ENCODE results near the gene AZIN2.
"Not testable (repeated sequence)": the region's sequence is repeated elsewhere in the genome, so short reads cannot be mapped to it uniquely, and the experiment has no call there.

Gene AZIN2

GRCh38 chr1:33060579-33061083 is 20.3 kb upstream of the AZIN2 start:
- no peak for DNase-seq

- DNase-seq = no peak
These were observed 19.1 kb upstream of the AZIN2 start for GRCh38 chr1:33061834-33062233.

DNA sequence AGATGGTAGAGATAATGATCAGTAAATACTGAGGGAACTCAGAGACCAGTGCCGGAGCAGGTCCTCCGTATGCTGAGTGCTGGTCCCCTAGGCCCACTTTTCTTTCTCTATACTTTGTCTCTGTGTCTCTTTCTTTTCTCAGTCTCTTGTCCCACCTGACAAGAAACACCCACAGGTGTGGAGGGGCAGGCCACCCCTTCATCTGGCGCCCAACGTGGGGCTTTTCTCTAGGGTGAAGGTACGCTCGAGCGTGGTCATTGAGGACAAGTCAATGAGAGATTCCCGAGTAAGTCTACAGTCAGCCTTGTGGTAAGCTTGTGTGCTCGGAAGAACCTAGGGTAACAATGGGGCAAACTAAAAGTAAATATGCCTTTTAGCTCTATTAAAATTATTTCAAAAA is 16.7 kb upstream of the AZIN2 start:
- not testable (repeated sequence) for DNase-seq

- no peak for DNase-seq
These were observed 15.7 kb upstream of the AZIN2 start for GRCh38 chr1:33065301-33065700.

DNA sequence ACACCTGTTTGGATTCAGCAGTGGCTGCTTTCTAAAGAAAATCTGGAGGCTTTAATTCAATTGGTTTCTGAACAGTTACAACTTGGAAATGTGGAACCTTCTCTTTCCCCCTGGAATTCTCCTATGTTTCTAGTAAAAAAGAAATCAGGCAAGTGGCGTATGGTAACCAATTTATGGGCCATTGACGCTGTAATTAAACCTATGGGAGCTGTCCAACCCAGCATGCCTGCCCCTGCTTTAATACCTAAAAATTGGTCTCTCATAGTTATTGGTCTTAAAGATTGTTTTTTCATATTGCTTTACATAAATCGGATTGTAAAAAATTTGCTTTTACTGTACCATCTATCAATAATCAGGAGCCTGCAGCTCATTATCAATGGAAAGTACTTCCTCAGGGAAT is 14.5 kb upstream of the AZIN2 start:
- DNase-seq = not testable (repeated sequence)

GRCh38 chr1:33068108-33068507 is 12.8 kb upstream of the AZIN2 start:
- DNase-seq = not testable (repeated sequence)

DNA sequence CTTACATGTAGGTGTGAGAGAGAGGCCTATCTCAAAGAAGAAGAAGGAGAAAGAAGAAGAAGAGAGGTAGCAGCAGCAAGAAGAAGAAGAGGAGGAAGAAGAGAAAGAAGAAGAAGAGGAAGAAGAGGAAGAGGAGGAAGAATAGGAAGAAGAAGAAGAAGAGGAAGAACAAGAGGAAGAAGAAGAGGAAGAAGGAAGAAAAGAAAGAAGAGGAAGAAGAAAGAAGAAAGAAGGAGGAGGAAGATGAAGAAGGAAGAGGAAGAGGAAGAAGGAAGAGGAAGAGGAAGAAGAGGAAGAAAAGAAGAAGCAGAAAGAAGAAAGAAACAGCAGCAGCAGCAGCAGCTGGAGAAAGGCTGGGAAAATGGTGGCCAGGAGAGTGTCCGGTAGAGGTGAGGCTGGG is 10.3 kb upstream of the AZIN2 start:
- no peak for DNase-seq

DNA sequence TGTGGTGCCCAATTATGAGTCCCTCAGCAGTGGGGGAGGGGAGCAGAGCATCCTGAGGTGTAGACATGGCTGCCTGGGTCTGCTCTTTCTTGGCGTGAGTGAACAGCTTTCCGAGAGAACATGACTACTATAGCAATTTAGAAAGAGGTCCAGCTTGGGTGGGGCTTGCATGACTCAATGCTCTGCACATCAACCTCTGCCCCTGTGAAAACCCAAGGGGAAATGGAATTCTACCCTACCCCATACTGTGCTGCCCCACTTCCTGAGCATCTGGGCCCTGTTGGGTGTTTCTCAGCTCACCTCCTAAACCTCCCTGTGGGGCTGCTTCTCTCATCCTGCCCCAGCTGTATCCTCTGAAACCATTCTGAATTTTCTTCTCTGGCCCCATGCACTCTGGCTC is 8.2 kb upstream of the AZIN2 start:
- no peak for DNase-seq

GRCh38 chr1:33074193-33074945 is 6.6 kb upstream of the AZIN2 start:
- DNase-seq = no peak

- DNase-seq = no peak
These were observed 2.8 kb upstream of the AZIN2 start for GRCh38 chr1:33078030-33078591.

DNA sequence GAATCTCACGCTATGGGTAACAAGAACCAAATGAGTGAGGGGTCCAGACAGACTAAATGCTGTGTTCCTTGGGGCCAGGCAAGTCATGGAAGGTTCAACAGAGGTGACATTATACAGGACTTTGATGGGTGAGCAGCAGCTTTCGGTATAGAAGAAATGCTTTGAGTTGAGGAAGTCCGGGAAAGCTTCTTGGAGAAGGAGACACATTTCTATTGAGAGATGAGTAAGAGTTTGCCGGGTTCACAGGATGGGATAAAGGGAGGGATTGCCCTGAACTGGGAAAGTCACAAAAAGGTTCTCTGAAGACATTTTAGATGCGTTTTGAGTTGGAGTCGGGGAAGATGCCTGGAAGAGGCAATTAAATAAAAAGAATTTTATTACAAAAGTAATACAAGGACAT is 580 bp upstream of the AZIN2 start:
- no peak for DNase-seq

GRCh38 chr1:33081554-33082305 is 777 bp downstream of the AZIN2 start:
- no peak for DNase-seq

DNA sequence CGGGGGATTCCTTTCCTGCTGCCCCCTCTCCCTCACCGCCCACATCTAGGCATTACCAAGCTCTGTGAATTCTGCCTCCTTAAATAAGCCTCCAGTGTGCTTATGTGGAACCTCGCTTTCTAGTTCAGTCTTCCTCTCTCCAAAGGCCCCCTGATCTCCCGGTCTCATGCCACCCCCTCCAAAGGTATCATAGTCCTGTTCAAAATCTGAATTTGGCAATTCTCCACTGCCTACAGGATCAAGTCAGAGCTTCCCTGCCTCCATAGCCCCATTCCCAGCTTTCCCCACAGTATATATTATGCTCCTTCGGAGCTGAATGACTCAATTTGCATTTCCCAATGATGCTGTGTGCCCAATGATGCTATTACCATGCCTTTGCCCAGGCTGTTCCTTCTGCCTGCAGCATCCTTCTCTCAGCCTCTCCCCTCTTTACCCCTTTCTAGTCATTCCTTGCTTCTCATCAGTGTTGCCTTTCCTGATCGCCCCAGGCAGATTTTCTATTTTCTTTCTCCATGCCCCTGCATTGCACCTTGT is 1.7 kb downstream of the AZIN2 start:
- no peak for DNase-seq

DNA sequence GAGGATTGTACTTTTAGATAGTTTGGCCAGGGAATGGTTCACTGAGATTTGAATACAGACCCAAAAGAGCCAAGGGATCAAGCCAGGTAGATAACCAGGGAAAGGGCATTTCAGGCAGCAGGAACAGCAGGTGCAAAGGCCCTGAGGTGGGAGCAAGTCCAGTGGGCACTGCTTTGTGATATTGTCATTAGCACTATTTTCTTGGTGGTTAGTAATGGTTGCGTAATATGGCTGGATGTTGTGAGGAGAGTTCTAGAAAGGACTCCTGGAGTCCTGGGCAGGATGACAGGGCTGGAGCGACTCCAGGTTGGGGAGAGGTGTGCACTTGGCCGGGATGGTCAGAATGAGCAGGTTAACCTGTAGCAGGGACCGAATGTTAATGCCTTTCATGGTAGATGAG is 4.4 kb downstream of the AZIN2 start:
- no peak for DNase-seq

GRCh38 chr1:33086384-33086850 is 5.5 kb downstream of the AZIN2 start:
- DNase-seq = no peak

DNA sequence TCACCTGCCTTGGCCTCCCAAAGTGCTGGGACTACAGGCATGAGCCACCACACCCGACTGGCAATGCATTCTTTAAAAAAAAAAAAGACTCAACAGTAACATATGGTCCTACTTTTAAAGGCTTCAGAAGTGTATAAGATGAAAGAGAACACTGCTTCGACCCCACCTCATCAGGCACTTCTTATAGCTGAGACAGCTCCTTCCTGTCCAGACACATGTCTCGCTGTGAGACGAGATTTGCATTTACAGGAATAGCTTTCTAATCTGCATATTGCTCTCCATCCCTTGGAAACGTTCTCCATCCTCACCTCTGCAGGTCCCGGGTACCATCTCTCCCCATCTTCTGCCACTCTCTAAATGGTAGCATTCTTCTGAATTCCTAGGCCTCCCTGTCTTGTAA is 6.7 kb downstream of the AZIN2 start:
- DNase-seq = no peak

DNA sequence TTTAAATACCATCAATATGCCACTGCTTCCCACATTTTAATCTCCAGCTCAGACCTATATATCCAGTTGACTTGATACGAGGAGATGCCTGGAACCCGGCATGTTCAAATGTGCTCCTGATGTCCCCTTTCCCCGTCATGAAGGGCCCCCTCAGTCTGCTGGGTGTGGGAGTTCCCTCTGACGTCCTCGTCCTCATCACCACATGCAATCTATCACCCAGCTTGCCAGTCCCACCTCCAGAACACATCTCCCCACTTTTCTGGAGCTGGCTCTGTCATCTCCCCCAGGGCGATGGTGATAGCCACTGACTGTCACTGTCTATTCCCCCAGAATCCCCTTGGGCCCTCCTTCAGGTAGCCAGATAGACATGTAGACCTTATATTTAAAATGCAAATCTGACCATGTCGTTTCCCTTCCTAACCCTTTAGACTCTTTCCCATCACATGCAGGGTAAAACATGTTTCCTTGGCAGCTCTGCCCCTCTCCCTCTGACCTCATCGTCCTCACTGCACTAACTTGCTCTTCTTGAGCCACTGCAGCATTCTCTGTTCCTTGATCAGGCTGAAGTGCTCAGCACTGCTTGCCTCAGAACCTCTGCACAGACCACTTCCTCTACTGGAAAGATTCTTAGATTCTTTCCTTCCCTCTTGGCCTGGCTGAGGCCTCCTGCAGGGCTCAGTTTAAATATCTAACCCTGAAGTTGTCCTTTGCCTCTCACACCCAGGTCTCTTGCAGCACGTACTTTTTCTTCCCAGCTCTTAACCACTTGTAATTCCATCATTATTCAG is 7.4 kb downstream of the AZIN2 start:
- no peak for DNase-seq

- DNase-seq = no peak
These were observed 8.5 kb downstream of the AZIN2 start for GRCh38 chr1:33089457-33089856.

DNA sequence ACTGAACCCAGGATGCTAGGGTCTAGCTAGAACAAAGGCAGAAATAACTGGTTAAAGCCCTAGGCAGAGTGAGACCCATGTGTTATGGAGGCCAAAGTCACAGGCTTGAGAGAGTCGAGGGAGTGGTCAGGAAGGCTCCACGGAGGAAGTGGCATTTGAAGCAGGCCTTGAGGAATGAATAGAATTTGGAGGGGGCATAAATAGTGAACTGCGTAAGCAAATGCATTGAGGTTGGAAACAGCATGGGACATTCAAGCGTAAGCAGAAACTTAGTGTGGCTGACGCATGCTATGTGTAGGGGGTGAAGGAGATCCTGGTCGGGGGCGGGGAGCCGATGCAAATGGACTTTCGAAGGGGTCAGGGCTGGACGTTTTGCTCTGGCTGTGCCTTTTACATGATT is 11.5 kb downstream of the AZIN2 start:
- no peak for DNase-seq

- no peak for DNase-seq
These were observed 12.1 kb downstream of the AZIN2 start for GRCh38 chr1:33093004-33093403.

GRCh38 chr1:33094486-33094885 is 13.5 kb downstream of the AZIN2 start:
- DNase-seq = no peak

- DNase-seq = no peak
These were observed 14.1 kb downstream of the AZIN2 start for GRCh38 chr1:33094971-33095604.
